ENCODE measurements around the gene KCNC3. TPM values are rescaled to one million over a fixed set of nuclear protein-coding genes. Genes with fewer than 3 reads are reported as not detected.

The KCNC3 gene
- total and polyA plus RNA-seq, 2 of the 13 experiments (the other 11 are each of a cell fraction or from before 2014, with no cell fraction given), result 0.29 to 1.7 TPM

- peak; percentile 69; the same call in 1 of the 2 replicates for TF ChIP-seq ZNF567 (CRISPR knock-in tag; IDR thresholded peaks at IDR 0.05; ENCODE audit: borderline replicate concordance)
- TF ChIP-seq ZNF326 (CRISPR knock-in tag; IDR thresholded peaks at IDR 0.05; ENCODE audit: borderline replicate concordance), result no peak
- TF ChIP-seq ZNF720 (CRISPR knock-in tag; IDR thresholded peaks at IDR 0.05), result no peak
- no peak for TF ChIP-seq ARNT2 (CRISPR knock-in tag; IDR thresholded peaks at IDR 0.05; ENCODE audit: low read depth)
- TF ChIP-seq TRIM22 (IDR thresholded peaks at IDR 0.05), result no peak
- TF ChIP-seq ZNF83 (CRISPR knock-in tag; IDR thresholded peaks at IDR 0.05; ENCODE audit: borderline replicate concordance), result 0 out of 2 replicates have a peak, but pooled peaks have one; percentile 30
- TF ChIP-seq ZNF30 (CRISPR knock-in tag; IDR thresholded peaks at IDR 0.05), result no peak
- no peak for TF ChIP-seq ZNF766 (CRISPR knock-in tag; IDR thresholded peaks at IDR 0.05; ENCODE audit: borderline replicate concordance)
- TF ChIP-seq ZNF343 (CRISPR knock-in tag; IDR thresholded peaks at IDR 0.05), result no peak
- no peak for TF ChIP-seq NCOA5 (CRISPR knock-in tag; IDR thresholded peaks at IDR 0.05)
- no peak; the same call in 1 of the 2 replicates for TF ChIP-seq SIX1 (CRISPR knock-in tag; IDR thresholded peaks at IDR 0.05; ENCODE audit: borderline replicate concordance)
- peak; percentile 43; the same call in 1 of the 2 replicates for TF ChIP-seq ARID3A (IDR thresholded peaks at IDR 0.05; ENCODE audit: low read depth, low read length)
- peak; percentile 44; the same call in 1 of the 2 replicates for TF ChIP-seq ZNF788 (CRISPR knock-in tag; IDR thresholded peaks at IDR 0.05; ENCODE audit: borderline replicate concordance)
- TF ChIP-seq ZNF430 (CRISPR knock-in tag; IDR thresholded peaks at IDR 0.05), result 0 out of 2 replicates have a peak, but pooled peaks have one; percentile 41
- TF ChIP-seq ZNF562 (CRISPR knock-in tag; IDR thresholded peaks at IDR 0.05; ENCODE audit: borderline replicate concordance), result no peak
- TF ChIP-seq TFE3 (CRISPR knock-in tag; IDR thresholded peaks at IDR 0.05), result no peak
- no peak for TF ChIP-seq GRHL1 (CRISPR knock-in tag; conservative IDR thresholded peaks at IDR 0.05)
- TF ChIP-seq ZNF782 (CRISPR knock-in tag; IDR thresholded peaks at IDR 0.05; ENCODE audit: borderline replicate concordance), result no peak
- TF ChIP-seq ZBTB7A (CRISPR knock-in tag; IDR thresholded peaks at IDR 0.05), result no peak
- no peak for TF ChIP-seq ZNF253 (CRISPR knock-in tag; IDR thresholded peaks at IDR 0.05; ENCODE audit: borderline replicate concordance)
- no peak for TF ChIP-seq XBP1 (CRISPR knock-in tag; IDR thresholded peaks at IDR 0.05)
- TF ChIP-seq KDM1A (CRISPR knock-in tag; IDR thresholded peaks at IDR 0.05), result no peak
- no peak for TF ChIP-seq IRF1 (CRISPR knock-in tag; IDR thresholded peaks at IDR 0.05; ENCODE audit: low read depth)
These were observed at the start of gene KCNC3 (continued) for GRCh38 chr19:50329146-50329925.

Measured in HepG2 (cell line).